Ovary (tissue), 3 donors: ENCODE measurements around the gene OGG1.

Experiments used
- CTCF ChIP-seq, 3 donors: fragments of 450-650 bp in 2 of 3; fragments of 200-600 bp in 1 of 3; IDR thresholded peaks; one replicate each; pipeline versions ENCODE4 v1.5.1 to v1.8.0; 2016 to 2022; ENCODE audit warnings: antibody characterized with exemption in 3 of 3, mild to moderate bottlenecking in 1 of 3
- EP300 ChIP-seq: sonication (generic); formaldehyde crosslinking; IDR thresholded peaks from one replicate; pipeline ENCODE4 v1.6.1; 2017; ENCODE audit warnings: antibody characterized with exemption
- POLR2A ChIP-seq: fragments of 450-650 bp; IDR thresholded peaks from one replicate; pipeline ENCODE4 v1.6.1; 2017; ENCODE audit warnings: antibody characterized with exemption, mild to moderate bottlenecking, moderate library complexity
- donor health status: DM: no; HTN: no; CAD: no.

GRCh38 chr3:9800529-9800928 is 50.8 kb downstream of the OGG1 start:
- no peak for TF ChIP-seq CTCF (IDR thresholded peaks at IDR 0.05)
- no peak for TF ChIP-seq POLR2A
- no peak for TF ChIP-seq EP300
